Mesodermal cell (in vitro differentiated cells): ENCODE data around the gene ADRA2C.

ENCODE experiments used
- H3K27ac ChIP-seq: 2 replicates; pipeline ENCODE4 v1.7.0; 2013; ENCODE audit warnings: mild to moderate bottlenecking, low read depth, low read length, moderate library complexity; ENCODE audit not compliant: severe bottlenecking
- H3K36me3 ChIP-seq: 2 replicates; pipeline ENCODE4 v1.7.1; 2013; ENCODE audit warnings: mild to moderate bottlenecking, low read length, moderate library complexity; ENCODE audit not compliant: control insufficient read depth, insufficient read depth
- H3K4me1 ChIP-seq: one replicate; pipeline ENCODE4 v1.7.1; 2013; ENCODE audit warnings: mild to moderate bottlenecking, low read length; ENCODE audit not compliant: insufficient read depth, control insufficient read depth, poor library complexity, severe bottlenecking
- H3K4me3 ChIP-seq: 2 replicates; pipeline ENCODE4 v1.7.0; 2013; ENCODE audit warnings: low read length, control low read depth, mild to moderate bottlenecking; ENCODE audit not compliant: insufficient read depth, poor library complexity, severe bottlenecking; ENCODE audit errors: extremely low read depth
- H3K9me3 ChIP-seq: 2 replicates; pipeline ENCODE4 v1.7.1; 2013; ENCODE audit warnings: mild to moderate bottlenecking, low read length, moderate library complexity; ENCODE audit not compliant: control insufficient read depth
- WGBS, 2 experiments: methylation state at CpG; one replicate each; pipeline ENCODE4 v1.1.5; 2013; ENCODE audit warnings: missing lambda C conversion rate in 2 of 2; ENCODE audit not compliant: insufficient coverage in 2 of 2; 5-methylcytosine and 5-hydroxymethylcytosine counted together

ADRA2C gene

GRCh38 chr4:3735196-3735595, 31.0 kb upstream of the ADRA2C start:
- 92 to 93% methylated on average over 14 of the region's 14 CpGs for WGBS, 2 experiments
- H3K36me3 ChIP-seq, result no peaks in the 10 kb centered on the region
- H3K27ac ChIP-seq, result no peak overlapping the region
- no peaks in the 10 kb centered on the region for H3K4me1 ChIP-seq
- no peak overlapping the region for H3K4me3 ChIP-seq
- H3K9me3 ChIP-seq, result peaks cover 4% of the 10 kb centered on the region

- Histone ChIP-seq H3K4me3 (no peak overlapping the region), H3K27ac (no peak overlapping the region), H3K36me3 (no peaks in the 10 kb centered on the region), H3K4me1 (no peaks in the 10 kb centered on the region), H3K9me3 (peaks cover 4% of the 10 kb centered on the region)
- WGBS, 2 experiments, result 85 to 95% methylated on average over 2 to 3 of the region's 5 CpGs
Measured at GRCh38 chr4:3736290-3736689, 29.9 kb upstream of the ADRA2C start.

- Histone ChIP-seq H3K36me3 (no peaks in the 10 kb centered on the region), H3K27ac (no peak overlapping the region), H3K4me1 (no peaks in the 10 kb centered on the region), H3K9me3 (peaks cover 4% of the 10 kb centered on the region), H3K4me3 (no peak overlapping the region)
- WGBS, 2 experiments, result 85 to 86% methylated on average over 3 to 5 of the region's 6 CpGs
Measured at GRCh38 chr4:3736806-3737205, 29.4 kb upstream of the ADRA2C start.

- peaks cover 11% of the 10 kb centered on the region for H3K9me3 ChIP-seq
- WGBS, 2 experiments, result 97 to 98% methylated on average over 10 to 13 of the region's 13 CpGs
- no peak overlapping the region for H3K27ac ChIP-seq
Measured at GRCh38 chr4:3739577-3739976, 26.6 kb upstream of the ADRA2C start.

GRCh38 chr4:3740256-3740655, 25.9 kb upstream of the ADRA2C start:
- 92 to 95% methylated on average over 24 to 25 of the region's 25 CpGs for WGBS, 2 experiments
- H3K4me3 ChIP-seq, result no peak overlapping the region
- peaks cover 11% of the 10 kb centered on the region for H3K9me3 ChIP-seq
- no peak overlapping the region for H3K27ac ChIP-seq
- no peaks in the 10 kb centered on the region for H3K36me3 ChIP-seq
- H3K4me1 ChIP-seq, result no peaks in the 10 kb centered on the region

More at GRCh38 chr4:3739577-3739976, 26.6 kb upstream of the ADRA2C start:
- Histone ChIP-seq H3K4me3 (no peak overlapping the region), H3K36me3 (no peaks in the 10 kb centered on the region), H3K4me1 (no peaks in the 10 kb centered on the region)

GRCh38 chr4:3741217-3742011, 24.8 kb upstream of the ADRA2C start:
- H3K36me3 ChIP-seq, result no peaks in the 10 kb centered on the region
- 92% methylated on average over 11 to 16 of the region's 19 CpGs for WGBS, 2 experiments
- no peak overlapping the region for H3K27ac ChIP-seq
- H3K4me3 ChIP-seq, result no peak overlapping the region
- no peaks in the 10 kb centered on the region for H3K4me1 ChIP-seq
- peaks cover 7% of the 10 kb centered on the region for H3K9me3 ChIP-seq

GRCh38 chr4:3742610-3743009, 23.6 kb upstream of the ADRA2C start:
- no peak overlapping the region for H3K27ac ChIP-seq
- H3K4me1 ChIP-seq, result no peaks in the 10 kb centered on the region
- peaks cover 7% of the 10 kb centered on the region for H3K9me3 ChIP-seq
- H3K36me3 ChIP-seq, result no peaks in the 10 kb centered on the region
- H3K4me3 ChIP-seq, result no peak overlapping the region
- WGBS, 2 experiments, result 93 to 100% methylated on average over 1 to 2 of the region's 3 CpGs

- Histone ChIP-seq H3K4me3 (no peak overlapping the region), H3K36me3 (no peaks in the 10 kb centered on the region), H3K4me1 (no peaks in the 10 kb centered on the region), H3K9me3 (peaks cover 7% of the 10 kb centered on the region), H3K27ac (no peak overlapping the region)
- WGBS, 2 experiments, result 85 to 87% methylated on average over 19 to 21 of the region's 22 CpGs
Measured at GRCh38 chr4:3744232-3744631, 22.0 kb upstream of the ADRA2C start.

- Histone ChIP-seq H3K4me1 (no peaks in the 10 kb centered on the region), H3K27ac (no peak overlapping the region), H3K36me3 (no peaks in the 10 kb centered on the region), H3K4me3 (no peak overlapping the region), H3K9me3 (peaks cover 7% of the 10 kb centered on the region)
- WGBS, 2 experiments, result 42 to 53% methylated on average over 8 to 13 of the region's 14 CpGs
Measured at GRCh38 chr4:3744901-3745300, 21.3 kb upstream of the ADRA2C start.

- 81 to 83% methylated on average over 24 to 28 of the region's 32 CpGs for WGBS, 2 experiments
Measured at GRCh38 chr4:3745886-3746656, 20.1 kb upstream of the ADRA2C start.

More at GRCh38 chr4:3745886-3746656, 20.1 kb upstream of the ADRA2C start:
- no peak overlapping the region for H3K4me3 ChIP-seq
- H3K27ac ChIP-seq, result no peak overlapping the region
- H3K36me3 ChIP-seq, result no peaks in the 10 kb centered on the region
- no peaks in the 10 kb centered on the region for H3K4me1 ChIP-seq
- H3K9me3 ChIP-seq, result peaks cover 7% of the 10 kb centered on the region
